Endothelial cell of umbilical vein (primary cell): ENCODE data around the gene TRMT44. TPM values are rescaled to one million over a fixed set of nuclear protein-coding genes. Genes with fewer than 3 reads are reported as not detected.

Source experiments
- BruUV-seq: library from RNA; stranded (reverse); fragments of 400-500 nt; replicated peaks from 2 replicates; lab custom pipeline; 2021; lab: Mats Ljungman, UMichigan
- CTCF ChIA-PET: fragments of 300-600, 350-600 bp; sonication (Branson Sonifier 250); formaldehyde crosslinking; loops from one replicate; lab custom pipeline; 2021; ENCODE audit warnings: antibody characterized with exemption, inconsistent platforms; lab: Charles Lee
- POLR2A ChIA-PET: fragments of 300-600, 350-600 bp; sonication (Branson Sonifier 250); formaldehyde crosslinking; loops from one replicate; lab custom pipeline; 2021; ENCODE audit warnings: antibody characterized with exemption, inconsistent platforms; lab: Charles Lee
- DNase-seq: peaks from one replicate; pipeline ENCODE4 v3.0.0-alpha.2; 2011; ENCODE audit warnings: low read depth, low spot score
- FAIRE-seq: peaks from 2 replicates; lab custom pipeline; 2011; peaks lifted over from hg19 to GRCh38; lab: Jason Lieb, UNC
- H2AFZ ChIP-seq: 2 replicates; pipeline ENCODE4 v1.6.0; 2012; ENCODE audit warnings: low read depth, low read length, control low read depth, inconsistent platforms
- H3K27ac ChIP-seq: 2 replicates; pipeline ENCODE4 v1.5.1; 2011; ENCODE audit warnings: low read depth, mild to moderate bottlenecking, control low read depth, low read length, moderate library complexity; ENCODE audit not compliant: insufficient read depth
- H3K27me3 ChIP-seq, 2 experiments: 2 replicates each; pipeline versions ENCODE4 v1.6.0 to v1.6.1; 2011; ENCODE audit warnings: low read length in 2 of 2, mixed read lengths in 1 of 2; ENCODE audit not compliant: control insufficient read depth in 2 of 2, insufficient read depth in 2 of 2
- H3K36me3 ChIP-seq, 2 experiments: 2 replicates in 1 of 2; 3 replicates in 1 of 2; pipeline ENCODE4 v1.5.1; 2011; ENCODE audit warnings: low read length in 2 of 2, mild to moderate bottlenecking in 1 of 2, moderate library complexity in 1 of 2; ENCODE audit not compliant: control insufficient read depth in 2 of 2, insufficient read depth in 2 of 2; ENCODE audit errors: extremely low read depth in 1 of 2
- H3K4me1 ChIP-seq: 3 replicates; pipeline ENCODE4 v1.5.1; 2011; ENCODE audit warnings: mild to moderate bottlenecking, low read length; ENCODE audit not compliant: control insufficient read depth, insufficient read depth; ENCODE audit errors: extremely low read depth
- H3K4me2 ChIP-seq: 2 replicates; pipeline ENCODE4 v1.6.1; 2011; ENCODE audit warnings: low read length, control low read depth, mixed read lengths; ENCODE audit not compliant: insufficient read depth
- H3K4me3 ChIP-seq, 3 experiments: fragments of 200-600 bp in 1 of 3; sonication (generic), shearing (Covaris generic) in 1 of 3; replicated peaks in 1 of 3; 2 replicates each; pipeline ENCODE4 v1.5.1; 2011 to 2016; ENCODE audit warnings: control low read depth in 3 of 3, low read length in 3 of 3, mild to moderate bottlenecking in 2 of 3, inconsistent platforms in 1 of 3, low read depth in 1 of 3, moderate library complexity in 1 of 3; ENCODE audit not compliant: insufficient read depth in 1 of 3
- H3K79me2 ChIP-seq: 2 replicates; pipeline ENCODE4 v1.6.0; 2012; ENCODE audit warnings: low read length, inconsistent platforms; ENCODE audit not compliant: control insufficient read depth, insufficient read depth
- H3K9ac ChIP-seq: replicated peaks from 2 replicates; pipeline ENCODE3; 2011; ENCODE audit warnings: low read length, control low read depth; ENCODE audit not compliant: insufficient read depth; ENCODE audit errors: extremely low read depth
- H3K9me1 ChIP-seq: replicated peaks from 3 replicates; pipeline ENCODE4 v1.6.0; 2011; ENCODE audit warnings: mild to moderate bottlenecking, low read length; ENCODE audit not compliant: control insufficient read depth, insufficient read depth; ENCODE audit errors: extremely low read depth
- H3K9me3 ChIP-seq: replicated peaks from 2 replicates; pipeline ENCODE4 v1.5.1; 2012; ENCODE audit warnings: low read length, inconsistent platforms; ENCODE audit not compliant: control insufficient read depth, insufficient read depth
- H4K20me1 ChIP-seq: replicated peaks from 2 replicates; pipeline ENCODE3; 2011; ENCODE audit warnings: mild to moderate bottlenecking, low read length; ENCODE audit not compliant: control insufficient read depth, insufficient read depth; ENCODE audit errors: extremely low read depth
- EZH2 ChIP-seq: IDR thresholded peaks from 2 replicates; pipeline ENCODE4 v1.6.1; 2012; ENCODE audit warnings: borderline replicate concordance, low read depth, mild to moderate bottlenecking, moderate library complexity, low read length, inconsistent platforms; ENCODE audit not compliant: severe bottlenecking
- FOS ChIP-seq: IDR thresholded peaks from 2 replicates; pipeline ENCODE4 v1.6.1; 2011; ENCODE audit warnings: mild to moderate bottlenecking, low read length, moderate library complexity, borderline replicate concordance; ENCODE audit not compliant: insufficient read depth
- GATA2 ChIP-seq: IDR thresholded peaks from 2 replicates; pipeline ENCODE4 v1.7.0; 2011; ENCODE audit warnings: low read depth, mild to moderate bottlenecking, moderate library complexity, mixed read lengths, low read length; ENCODE audit not compliant: insufficient read length, insufficient read depth
- JUN ChIP-seq: IDR thresholded peaks from 2 replicates; pipeline ENCODE4 v1.6.1; 2011; ENCODE audit warnings: borderline replicate concordance, low read depth; ENCODE audit not compliant: insufficient read length, insufficient read depth
- MYC ChIP-seq: IDR thresholded peaks from one replicate; pipeline ENCODE4 v1.6.1; 2011; ENCODE audit warnings: mild to moderate bottlenecking, low read depth, low read length
- POLR2AphosphoS5 ChIP-seq: IDR thresholded peaks from 2 replicates; pipeline ENCODE4 v1.6.1; 2012; ENCODE audit warnings: low read depth, mild to moderate bottlenecking, control low read depth, low read length, moderate library complexity; ENCODE audit not compliant: insufficient read depth
- dilution Hi-C: fragments of 300-500 bp; cut with MboI; formaldehyde crosslinking; loops from one replicate; pipeline ENCODE4 v1.15.0; 2019; ENCODE audit warnings: low sequenced_read_pairs; ENCODE audit not compliant: extremely low pct_ligation_motif_present
- intact Hi-C: fragments of 100-400 bp; cut with micrococcal nuclease; formaldehyde crosslinking; loops from one replicate; pipeline ENCODE4 v1.10.0; 2022
- polyA plus RNA-seq, 4 experiments: library from polyadenylated mRNA; depleted of rRNA in 3 of 4; stranded (reverse) in 3 of 4; unstranded in 1 of 4; fragments of >200 nt; gene quantifications; 2 replicates each; pipeline versions ENCODE4 v1.2.1 to v1.2.3, GENCODE V29; 2011 to 2012; ENCODE audit warnings: missing spikeins in 1 of 4
- total RNA-seq: library from RNA; stranded (reverse); gene quantifications from 2 replicates; pipeline ENCODE4 v1.2.3, GENCODE V29; 2021
- TF ChIP-seq, protein P1 (sequence below), 2 donors: IDR thresholded peaks; 1 replicate in 1 of 2; 2 replicates in 1 of 2; pipeline ENCODE4 v1.5.1; 2011; ENCODE audit warnings: low read length in 2 of 2, mild to moderate bottlenecking in 2 of 2, moderate library complexity in 2 of 2, control low read depth in 1 of 2, inconsistent platforms in 1 of 2, low read depth in 1 of 2; ENCODE audit not compliant: insufficient read depth in 1 of 2; ENCODE audit errors: extremely low read depth in 1 of 2
- TF ChIP-seq, protein P2 (sequence below): IDR thresholded peaks from 2 replicates; pipeline ENCODE4 v1.6.1; 2011; ENCODE audit not compliant: insufficient read depth, insufficient read length

Gene TRMT44
- total and polyA plus RNA-seq, 2 donors (not counting 3 experiments of a cell fraction or from before 2014, with no cell fraction given) = 10.4 to 17.3 TPM

DNA sequence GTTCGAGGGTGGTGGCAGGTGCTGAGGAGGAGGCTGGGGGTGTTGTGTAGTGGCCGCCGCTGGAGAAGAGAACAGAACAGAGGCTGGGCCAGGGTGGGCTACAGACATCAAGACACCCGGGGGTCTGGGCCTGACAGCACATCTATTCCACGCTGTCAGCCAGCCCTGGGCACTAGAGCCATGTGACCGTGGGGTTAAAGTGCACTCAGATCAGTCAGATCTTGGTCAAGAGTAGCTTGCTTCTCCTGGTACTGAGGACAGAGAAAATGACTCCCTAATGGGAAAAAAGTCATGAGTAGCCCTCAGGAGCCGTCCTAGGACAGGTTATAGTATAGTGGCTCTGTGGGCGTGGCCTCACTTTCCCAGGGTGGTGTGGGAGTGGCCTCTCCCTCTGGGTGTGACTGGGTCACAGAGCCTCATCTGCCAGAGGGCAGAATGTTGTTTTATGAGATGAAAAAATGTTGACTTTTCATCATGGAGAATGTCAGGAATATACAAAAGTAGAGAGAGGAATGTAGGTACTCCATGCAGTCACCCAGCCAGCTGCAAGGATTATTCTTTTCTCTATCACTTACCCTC lies 19.4 kb downstream of the TRMT44 start:
- Histone ChIP-seq H3K9ac (no peak overlapping the region), H3K9me1 (no peaks in the 10 kb centered on the region), H4K20me1 (no peaks in the 10 kb centered on the region), H3K9me3 (no peaks in the 10 kb centered on the region), H3K79me2 (no peaks in the 10 kb centered on the region), H2AFZ (no peak overlapping the region), H3K4me1 (no peaks in the 10 kb centered on the region), H3K27ac (no peak overlapping the region), H3K4me2 (no peak overlapping the region), H3K36me3 (peaks cover 2 to 19% of the 10 kb centered on the region in 2 experiments), H3K27me3 (no peaks in the 10 kb centered on the region), H3K4me3 (no peak overlapping the region)
- TF ChIP-seq, protein P1, sequence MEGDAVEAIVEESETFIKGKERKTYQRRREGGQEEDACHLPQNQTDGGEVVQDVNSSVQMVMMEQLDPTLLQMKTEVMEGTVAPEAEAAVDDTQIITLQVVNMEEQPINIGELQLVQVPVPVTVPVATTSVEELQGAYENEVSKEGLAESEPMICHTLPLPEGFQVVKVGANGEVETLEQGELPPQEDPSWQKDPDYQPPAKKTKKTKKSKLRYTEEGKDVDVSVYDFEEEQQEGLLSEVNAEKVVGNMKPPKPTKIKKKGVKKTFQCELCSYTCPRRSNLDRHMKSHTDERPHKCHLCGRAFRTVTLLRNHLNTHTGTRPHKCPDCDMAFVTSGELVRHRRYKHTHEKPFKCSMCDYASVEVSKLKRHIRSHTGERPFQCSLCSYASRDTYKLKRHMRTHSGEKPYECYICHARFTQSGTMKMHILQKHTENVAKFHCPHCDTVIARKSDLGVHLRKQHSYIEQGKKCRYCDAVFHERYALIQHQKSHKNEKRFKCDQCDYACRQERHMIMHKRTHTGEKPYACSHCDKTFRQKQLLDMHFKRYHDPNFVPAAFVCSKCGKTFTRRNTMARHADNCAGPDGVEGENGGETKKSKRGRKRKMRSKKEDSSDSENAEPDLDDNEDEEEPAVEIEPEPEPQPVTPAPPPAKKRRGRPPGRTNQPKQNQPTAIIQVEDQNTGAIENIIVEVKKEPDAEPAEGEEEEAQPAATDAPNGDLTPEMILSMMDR (IDR thresholded peaks at IDR 0.05; ENCODE audit: extremely low read depth in 1 of 2, insufficient read depth in 1 of 2, low read depth in 1 of 2, low read length in 2 of 2) = no peak
- TF ChIP-seq GATA2 (no peak), POLR2AphosphoS5 (no peak), EZH2 (no peak), MYC (no peak), JUN (no peak), FOS (no peak)
- TF ChIP-seq, protein P2, sequence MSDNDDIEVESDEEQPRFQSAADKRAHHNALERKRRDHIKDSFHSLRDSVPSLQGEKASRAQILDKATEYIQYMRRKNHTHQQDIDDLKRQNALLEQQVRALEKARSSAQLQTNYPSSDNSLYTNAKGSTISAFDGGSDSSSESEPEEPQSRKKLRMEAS = no peak
- ChIA-PET CTCF (no interaction called here), POLR2A (no interaction called here)
- no peak for FAIRE-seq
- intact Hi-C loops = no loop called here
- DNase-seq = no peak
- BruUV-seq = no TSS peak
- dilution Hi-C loops = no loop called here
